Type B pancreatic cell (in vitro differentiated cells): ENCODE measurements around the gene PPIL3. TPM values are rescaled to one million over a fixed set of nuclear protein-coding genes. Genes with fewer than 3 reads are reported as not detected.

Experiments
- DNase-seq: peaks from one replicate; pipeline ENCODE4 v3.0.0; 2021; ENCODE audit warnings: mixed read lengths; ENCODE audit not compliant: unreplicated experiment; ENCODE audit errors: extremely low spot score
- H3K27ac Mint-ChIP-seq: 2 replicates; pipeline ENCODE4 v1.8.0; 2021; ENCODE audit warnings: mild to moderate bottlenecking, mixed read lengths
- H3K27me3 Mint-ChIP-seq: 2 replicates; pipeline ENCODE4 v1.8.0; 2021; ENCODE audit warnings: mixed read lengths
- H3K36me3 Mint-ChIP-seq: 2 replicates; pipeline ENCODE4 v1.8.0; 2021; ENCODE audit warnings: mixed read lengths
- H3K4me1 Mint-ChIP-seq: one replicate; pipeline ENCODE4 v1.8.0; 2021; ENCODE audit warnings: mixed read lengths; ENCODE audit not compliant: unreplicated experiment
- H3K4me3 Mint-ChIP-seq: 2 replicates; pipeline ENCODE4 v1.8.0; 2021; ENCODE audit warnings: mild to moderate bottlenecking, mixed read lengths
- H3K9me3 Mint-ChIP-seq: 2 replicates; pipeline ENCODE4 v1.8.0; 2021; ENCODE audit warnings: mixed read lengths
- CTCF ChIP-seq: fragments of 200-600 bp; sonication (generic); conservative IDR thresholded peaks from 2 replicates; pipeline ENCODE4 v1.5.0; 2021; ENCODE audit warnings: antibody characterized with exemption, mild to moderate bottlenecking
- total RNA-seq: library from RNA; stranded (reverse); gene quantifications from 2 replicates; pipeline ENCODE4 v1.2.1, GENCODE V29; 2021; ENCODE audit warnings: low replicate concordance

The PPIL3 gene
- total RNA-seq, 1 donor from 2014 or later, result 47.2 TPM

- TF ChIP-seq CTCF, result no peak
- H3K36me3 Mint-ChIP-seq, result peaks cover 26% of the 10 kb centered on the region
- H3K9me3 Mint-ChIP-seq, result no peaks in the 10 kb centered on the region
- peak overlapping the region; percentile 100 for H3K27ac Mint-ChIP-seq
- no peak for DNase-seq
- no peaks in the 10 kb centered on the region for H3K27me3 Mint-ChIP-seq
- peak overlapping the region; percentile 93 for H3K4me3 Mint-ChIP-seq
- H3K4me1 Mint-ChIP-seq, result peaks cover 29% of the 10 kb centered on the region
These were observed 25.1 kb downstream of the PPIL3 start for GRCh38 chr2:200863782-200864175.

- peaks cover 29% of the 10 kb centered on the region for H3K4me1 Mint-ChIP-seq
- H3K9me3 Mint-ChIP-seq, result no peaks in the 10 kb centered on the region
- no peaks in the 10 kb centered on the region for H3K27me3 Mint-ChIP-seq
- H3K36me3 Mint-ChIP-seq, result peaks cover 38% of the 10 kb centered on the region
- peak overlapping the region; percentile 93 for H3K4me3 Mint-ChIP-seq
- H3K27ac Mint-ChIP-seq, result peak overlapping the region; percentile 100
- no peak for TF ChIP-seq CTCF
- DNase-seq, result no peak
These were observed 26.3 kb downstream of the PPIL3 start for GRCh38 chr2:200862532-200863000.

GRCh38 chr2:200861617-200862155, 27.2 kb downstream of the PPIL3 start:
- H3K4me1 Mint-ChIP-seq, result peaks cover 22% of the 10 kb centered on the region
- H3K27ac Mint-ChIP-seq, result peak overlapping the region; percentile 100
- no peaks in the 10 kb centered on the region for H3K27me3 Mint-ChIP-seq
- H3K36me3 Mint-ChIP-seq, result peaks cover 43% of the 10 kb centered on the region
- no peak for DNase-seq
- no peaks in the 10 kb centered on the region for H3K9me3 Mint-ChIP-seq
- peak overlapping the region; percentile 93 for H3K4me3 Mint-ChIP-seq
- no peak for TF ChIP-seq CTCF

GRCh38 chr2:200860092-200860795, 28.6 kb downstream of the PPIL3 start:
- TF ChIP-seq CTCF, result no peak
- Mint-ChIP-seq H3K4me1 (peaks cover 21% of the 10 kb centered on the region), H3K27me3 (no peaks in the 10 kb centered on the region), H3K4me3 (peak overlapping the region; percentile 76), H3K27ac (peak overlapping the region; percentile 42), H3K9me3 (no peaks in the 10 kb centered on the region), H3K36me3 (peaks cover 48% of the 10 kb centered on the region)
- DNase-seq, result no peak

GRCh38 chr2:200856806-200857205, 32.1 kb downstream of the PPIL3 start:
- peaks cover 13% of the 10 kb centered on the region for H3K4me1 Mint-ChIP-seq
- H3K27ac Mint-ChIP-seq, result no peak overlapping the region
- peaks cover 56% of the 10 kb centered on the region for H3K36me3 Mint-ChIP-seq
- no peaks in the 10 kb centered on the region for H3K27me3 Mint-ChIP-seq
- DNase-seq, result no peak
- H3K4me3 Mint-ChIP-seq, result no peak overlapping the region
- TF ChIP-seq CTCF, result no peak
- no peaks in the 10 kb centered on the region for H3K9me3 Mint-ChIP-seq
